Caco-2 (cell line): ENCODE data around the gene PPP1R3G. TPM values are rescaled to one million over a fixed set of nuclear protein-coding genes. Genes with fewer than 3 reads are reported as not detected.

Experiments used
- BruUV-seq: library from RNA; stranded (reverse); fragments of 400-500 nt; replicated peaks from 2 replicates; lab custom pipeline; 2021; lab: Mats Ljungman, UMichigan
- CTCF ChIA-PET: fragments of 300-600 bp; sonication (Branson Sonifier 250); formaldehyde crosslinking; loops from one replicate; lab custom pipeline; 2022; ENCODE audit warnings: antibody characterized with exemption; lab: Charles Lee
- POLR2A ChIA-PET: fragments of 300-600 bp; sonication (Branson Sonifier 250); formaldehyde crosslinking; loops from one replicate; lab custom pipeline; 2022; ENCODE audit warnings: antibody characterized with exemption; lab: Charles Lee
- DNase-seq, 2 experiments: peaks; one replicate each; pipeline versions ENCODE4 v3.0.0 to v3.0.0-alpha.2; 2020 to 2022
- H3K27me3 ChIP-seq: replicated peaks from 2 replicates; pipeline ENCODE4 v1.6.0; 2011; ENCODE audit warnings: low read length; ENCODE audit not compliant: control insufficient read depth, insufficient read depth
- H3K36me3 ChIP-seq: 2 replicates; pipeline ENCODE4 v1.5.1; 2011; ENCODE audit warnings: low read length; ENCODE audit not compliant: control insufficient read depth, insufficient read depth
- H3K4me1 ChIP-seq: fragments of 250-450 bp; sonication (Bioruptor Pico); 2 replicates; pipeline ENCODE4 v1.5.1; 2020; ENCODE audit warnings: mild to moderate bottlenecking
- H3K4me3 ChIP-seq: 2 replicates; pipeline ENCODE4 v1.5.1; 2011; ENCODE audit warnings: low read depth, mild to moderate bottlenecking, control low read depth, low read length
- H3K9me3 ChIP-seq: fragments of 250-450 bp; sonication (Bioruptor Pico); 2 replicates; pipeline ENCODE4 v1.5.1; 2020; ENCODE audit warnings: mild to moderate bottlenecking, moderate library complexity
- H3K27ac Mint-ChIP-seq: one replicate; pipeline ENCODE4 v1.8.0; 2022; ENCODE audit warnings: mixed read lengths; ENCODE audit not compliant: unreplicated experiment
- H3K27me3 Mint-ChIP-seq: one replicate; pipeline ENCODE4 v1.8.0; 2022; ENCODE audit warnings: mixed read lengths; ENCODE audit not compliant: insufficient read depth, unreplicated experiment
- H3K36me3 Mint-ChIP-seq: one replicate; pipeline ENCODE4 v1.8.0; 2022; ENCODE audit warnings: mild to moderate bottlenecking, mixed read lengths; ENCODE audit not compliant: insufficient read depth, unreplicated experiment
- H3K4me1 Mint-ChIP-seq: one replicate; pipeline ENCODE4 v1.8.0; 2022; ENCODE audit warnings: low read depth, mixed read lengths; ENCODE audit not compliant: unreplicated experiment
- H3K4me3 Mint-ChIP-seq: one replicate; pipeline ENCODE4 v1.8.0; 2022; ENCODE audit warnings: mild to moderate bottlenecking, moderate library complexity, mixed read lengths; ENCODE audit not compliant: unreplicated experiment
- H3K9me3 Mint-ChIP-seq: one replicate; pipeline ENCODE4 v1.8.0; 2022; ENCODE audit warnings: mixed read lengths; ENCODE audit not compliant: unreplicated experiment
- intact Hi-C: fragments of 100-400 bp; cut with micrococcal nuclease; formaldehyde crosslinking; loops from one replicate; pipeline ENCODE4 v1.10.0; 2022; ENCODE audit not compliant: unreplicated experiment
- total RNA-seq: library from RNA; stranded (reverse); gene quantifications from 2 replicates; pipeline ENCODE4 v1.2.3, GENCODE V29; 2022
- TF ChIP-seq, protein P1 (sequence below), 2 experiments: fragments of 200-600 bp in 1 of 2; IDR thresholded peaks; 1 replicate in 1 of 2; 2 replicates in 1 of 2; pipeline versions ENCODE4 v1.5.1 to v1.8.0; 2011 to 2022; ENCODE audit warnings: antibody characterized with exemption in 1 of 2, control low read depth in 1 of 2, inconsistent platforms in 1 of 2, low read depth in 1 of 2, low read length in 1 of 2, mild to moderate bottlenecking in 1 of 2, moderate library complexity in 1 of 2; ENCODE audit not compliant: insufficient read depth in 1 of 2, severe bottlenecking in 1 of 2, unreplicated experiment in 1 of 2

Gene PPP1R3G
- total RNA-seq, 1 experiment from 2014 or later: 0.18 TPM

DNA sequence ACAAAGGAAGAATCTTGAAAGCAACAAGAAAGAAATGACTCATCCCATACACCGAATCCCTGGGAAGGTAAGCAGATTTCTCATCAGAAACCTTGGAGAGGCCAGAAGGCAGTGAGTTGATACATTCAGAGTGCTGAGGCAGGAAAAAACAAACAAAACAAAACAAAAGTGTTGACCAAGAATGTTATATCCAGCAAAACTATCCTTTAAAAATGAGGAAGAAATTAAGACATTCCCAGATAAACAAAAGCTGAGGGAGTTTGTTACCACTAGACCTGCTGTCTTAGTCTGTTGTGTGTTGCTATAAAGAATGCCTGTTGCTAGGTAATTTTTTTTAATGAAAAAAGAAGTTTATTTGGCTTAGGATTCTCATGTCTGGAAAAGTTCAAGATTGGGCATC, 33.7 kb upstream of the PPP1R3G start:
- Histone ChIP-seq H3K4me1 (no peaks in the 10 kb centered on the region), H3K4me3 (no peak overlapping the region), H3K36me3 (no peaks in the 10 kb centered on the region), H3K9me3 (no peaks in the 10 kb centered on the region), H3K27me3 (no peaks in the 10 kb centered on the region)
- CTCF ChIA-PET: no interaction called here
- no peak for DNase-seq
- Mint-ChIP-seq H3K4me1 (no peaks in the 10 kb centered on the region), H3K4me3 (no peak overlapping the region), H3K9me3 (peaks cover 28% of the 10 kb centered on the region), H3K27ac (no peak overlapping the region), H3K27me3 (peaks cover 13% of the 10 kb centered on the region), H3K36me3 (no peaks in the 10 kb centered on the region)
- TF ChIP-seq, protein P1, sequence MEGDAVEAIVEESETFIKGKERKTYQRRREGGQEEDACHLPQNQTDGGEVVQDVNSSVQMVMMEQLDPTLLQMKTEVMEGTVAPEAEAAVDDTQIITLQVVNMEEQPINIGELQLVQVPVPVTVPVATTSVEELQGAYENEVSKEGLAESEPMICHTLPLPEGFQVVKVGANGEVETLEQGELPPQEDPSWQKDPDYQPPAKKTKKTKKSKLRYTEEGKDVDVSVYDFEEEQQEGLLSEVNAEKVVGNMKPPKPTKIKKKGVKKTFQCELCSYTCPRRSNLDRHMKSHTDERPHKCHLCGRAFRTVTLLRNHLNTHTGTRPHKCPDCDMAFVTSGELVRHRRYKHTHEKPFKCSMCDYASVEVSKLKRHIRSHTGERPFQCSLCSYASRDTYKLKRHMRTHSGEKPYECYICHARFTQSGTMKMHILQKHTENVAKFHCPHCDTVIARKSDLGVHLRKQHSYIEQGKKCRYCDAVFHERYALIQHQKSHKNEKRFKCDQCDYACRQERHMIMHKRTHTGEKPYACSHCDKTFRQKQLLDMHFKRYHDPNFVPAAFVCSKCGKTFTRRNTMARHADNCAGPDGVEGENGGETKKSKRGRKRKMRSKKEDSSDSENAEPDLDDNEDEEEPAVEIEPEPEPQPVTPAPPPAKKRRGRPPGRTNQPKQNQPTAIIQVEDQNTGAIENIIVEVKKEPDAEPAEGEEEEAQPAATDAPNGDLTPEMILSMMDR (IDR thresholded peaks at IDR 0.05; ENCODE audit: insufficient read depth in 1 of 2, low read depth in 1 of 2, low read length in 1 of 2, severe bottlenecking in 1 of 2, unreplicated experiment in 1 of 2): no peak
- POLR2A ChIA-PET: no interaction called here
- no TSS peak for BruUV-seq
- intact Hi-C loops: no loop called here

DNA sequence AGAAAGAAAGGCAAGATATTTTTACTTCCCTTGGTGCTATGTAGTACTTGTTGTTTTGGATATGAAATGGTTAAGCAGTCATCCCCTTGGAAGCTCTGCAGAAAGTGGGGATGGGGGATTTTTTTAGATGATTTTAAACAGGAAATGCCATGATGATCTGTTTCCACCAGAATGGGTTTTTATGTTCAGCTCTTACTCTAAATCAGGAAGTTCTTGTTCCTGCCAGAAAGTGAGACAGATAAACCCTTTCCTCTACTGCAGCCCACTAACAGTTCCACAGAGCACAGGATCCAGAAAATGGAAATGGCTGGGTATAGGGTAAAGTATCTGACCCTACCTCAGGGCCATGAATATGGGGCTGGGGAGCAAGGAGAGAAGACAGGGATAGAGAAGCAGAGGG, 32.1 kb upstream of the PPP1R3G start:
- Mint-ChIP-seq H3K27ac (no peak overlapping the region), H3K4me3 (no peak overlapping the region), H3K27me3 (peaks cover 13% of the 10 kb centered on the region), H3K4me1 (no peaks in the 10 kb centered on the region), H3K9me3 (peaks cover 28% of the 10 kb centered on the region), H3K36me3 (no peaks in the 10 kb centered on the region)
- intact Hi-C loops: no loop called here
- Histone ChIP-seq H3K4me3 (no peak overlapping the region), H3K9me3 (no peaks in the 10 kb centered on the region), H3K4me1 (no peaks in the 10 kb centered on the region), H3K27me3 (no peaks in the 10 kb centered on the region), H3K36me3 (no peaks in the 10 kb centered on the region)
- no TSS peak for BruUV-seq
- ChIA-PET CTCF (no interaction called here), POLR2A (no interaction called here)
- no peak for DNase-seq
- TF ChIP-seq, protein P1 (IDR thresholded peaks at IDR 0.05; ENCODE audit: insufficient read depth in 1 of 2, low read depth in 1 of 2, low read length in 1 of 2, severe bottlenecking in 1 of 2, unreplicated experiment in 1 of 2): no peak

DNA sequence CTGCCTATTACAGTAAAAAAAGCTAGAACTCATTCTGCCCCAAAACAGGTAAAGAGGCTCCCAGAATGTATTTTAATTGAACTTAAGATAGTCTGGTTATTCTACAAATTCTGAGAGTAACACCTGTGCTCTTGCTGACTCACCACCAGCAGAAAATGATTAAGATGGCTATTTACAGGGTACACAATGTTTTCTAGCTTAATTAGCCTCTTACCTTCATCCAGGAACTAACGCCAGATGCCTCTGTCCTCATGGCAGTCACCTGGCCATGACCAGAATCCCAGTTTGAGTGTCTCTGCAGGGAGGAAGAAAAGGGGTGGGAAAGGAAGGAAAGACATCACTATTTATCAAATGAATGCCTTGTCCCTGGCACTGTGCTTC, 31.3 kb upstream of the PPP1R3G start:
- peaks cover 9% of the 10 kb centered on the region for H3K27me3 Mint-ChIP-seq
- TF ChIP-seq, protein P1 (IDR thresholded peaks at IDR 0.05; ENCODE audit: insufficient read depth in 1 of 2, low read depth in 1 of 2, low read length in 1 of 2, severe bottlenecking in 1 of 2, unreplicated experiment in 1 of 2): no peak
- Histone ChIP-seq H3K27me3 (no peaks in the 10 kb centered on the region), H3K4me3 (no peak overlapping the region), H3K9me3 (no peaks in the 10 kb centered on the region), H3K4me1 (peaks cover 3% of the 10 kb centered on the region; the same call in 1 of the 2 replicates), H3K36me3 (no peaks in the 10 kb centered on the region; the same call in 1 of the 2 replicates)
- CTCF ChIA-PET: no interaction called here
- H3K36me3 Mint-ChIP-seq: no peaks in the 10 kb centered on the region
- BruUV-seq: no TSS peak
- H3K27ac Mint-ChIP-seq: no peak overlapping the region
- no peaks in the 10 kb centered on the region for H3K4me1 Mint-ChIP-seq
- intact Hi-C loops: no loop called here
- POLR2A ChIA-PET: no interaction called here
- H3K4me3 Mint-ChIP-seq: no peak overlapping the region
- H3K9me3 Mint-ChIP-seq: peaks cover 21% of the 10 kb centered on the region
- DNase-seq: no peak
